Activated CD8-positive, alpha-beta memory T cell treated with anti-CD3 and anti-CD28 coated beads, Interleukin-2, amount 50 U/mL, for 1 hour (primary cell): ENCODE measurements around the gene SERPIND1.
"Not testable (repeated sequence)": the region's sequence is repeated elsewhere in the genome, so short reads cannot be mapped to it uniquely, and the experiment has no call there.

Source experiments
- DNase-seq: peaks from one replicate; pipeline ENCODE4 v3.0.0-alpha.2; 2020; ENCODE audit errors: extremely low read depth

SERPIND1 gene

GRCh38 chr22:20815477-20816050, 41.7 kb downstream of the SERPIND1 start:
- DNase-seq: no peak

DNA sequence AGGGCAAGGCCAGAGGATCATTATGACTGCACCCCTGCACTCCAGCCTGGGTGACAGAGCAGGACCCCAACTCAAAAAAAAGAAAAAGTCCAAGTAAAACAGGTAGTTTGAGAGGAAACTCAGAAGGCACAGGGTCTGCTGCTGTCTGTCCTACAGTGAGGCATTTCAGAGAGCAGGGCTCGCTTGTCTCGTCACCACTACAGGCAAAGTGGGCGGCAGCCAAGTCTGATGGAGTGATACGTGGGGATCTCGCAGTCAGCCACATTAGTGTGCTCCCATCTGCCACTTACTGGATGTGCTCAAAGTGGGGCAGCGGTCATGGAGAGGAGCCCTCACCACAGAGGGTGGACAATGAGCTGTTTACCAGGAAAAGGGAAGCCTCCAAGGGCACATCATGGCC, 42.6 kb downstream of the SERPIND1 start:
- no peak for DNase-seq

DNA sequence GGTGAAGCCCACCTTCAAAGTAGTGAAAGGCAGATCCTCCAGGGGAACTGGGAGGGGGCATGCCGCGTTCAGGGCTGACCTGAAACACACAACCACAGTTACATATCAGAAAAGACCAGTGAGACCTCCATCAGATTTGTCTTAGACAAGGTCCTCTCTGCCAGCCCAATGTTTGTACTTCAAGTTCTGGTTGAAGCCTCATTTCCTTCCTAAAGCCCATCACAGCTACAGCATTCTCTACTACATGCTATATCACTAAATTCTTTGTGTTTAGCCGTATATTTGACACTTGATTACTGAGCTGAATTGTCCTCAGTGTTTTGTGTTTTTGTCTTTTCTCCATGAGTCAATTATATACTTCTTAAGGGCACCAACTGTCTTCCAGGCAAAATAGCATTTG, 44.6 kb downstream of the SERPIND1 start:
- no peak for DNase-seq

- DNase-seq: no peak
Measured at GRCh38 chr22:20819471-20819870, 45.6 kb downstream of the SERPIND1 start.

DNA sequence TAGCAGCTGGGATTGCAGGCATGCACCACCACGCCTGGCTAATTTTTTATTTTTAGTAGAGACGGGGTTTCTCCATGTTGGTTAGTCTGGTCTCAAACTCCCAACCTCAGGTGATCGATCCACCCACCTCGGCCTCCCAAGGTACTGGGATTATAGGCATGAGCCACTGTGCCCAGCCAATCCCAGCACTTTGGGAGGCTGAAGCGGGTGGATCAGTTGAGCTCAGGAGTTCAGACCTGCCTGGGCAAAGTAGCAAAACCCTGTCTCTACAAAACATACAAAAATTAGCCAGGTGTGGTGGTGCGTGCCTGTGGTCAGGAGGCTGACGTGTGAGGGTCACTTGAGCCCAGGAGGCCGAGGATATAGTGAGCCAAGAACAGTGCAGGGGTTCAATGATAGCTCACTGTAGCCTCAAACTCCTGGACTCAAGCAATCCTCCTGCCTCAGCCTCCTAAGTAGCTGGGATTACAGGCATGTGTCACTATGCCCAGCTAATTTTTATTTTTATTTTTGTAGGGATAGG, 47.9 kb downstream of the SERPIND1 start:
- not testable (repeated sequence) for DNase-seq

- no peak for DNase-seq
Measured at GRCh38 chr22:20822240-20822639, 48.3 kb downstream of the SERPIND1 start.

- DNase-seq: no peak
Measured at GRCh38 chr22:20823264-20823663, 49.4 kb downstream of the SERPIND1 start.

GRCh38 chr22:20825216-20825615, 51.3 kb downstream of the SERPIND1 start:
- not testable (repeated sequence) for DNase-seq

DNA sequence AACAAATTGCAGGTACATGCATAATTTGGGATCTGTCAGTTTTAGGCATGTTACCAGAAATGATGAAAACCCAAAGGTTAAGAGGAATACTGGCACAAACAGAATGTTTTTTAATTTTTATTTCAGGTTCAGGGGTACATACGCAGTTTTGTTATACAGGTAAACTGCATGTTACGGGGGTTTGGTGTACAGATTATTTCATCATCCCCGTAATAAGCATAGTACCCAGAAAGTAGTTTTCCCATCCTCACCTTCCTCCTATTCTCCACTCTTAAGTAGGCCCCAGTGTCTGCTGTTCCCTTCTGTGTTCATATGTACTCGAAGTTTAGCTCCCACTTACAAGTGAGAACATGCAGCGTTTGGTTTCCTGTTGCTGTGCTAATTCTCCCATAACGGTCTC, 51.7 kb downstream of the SERPIND1 start:
- DNase-seq: no peak

- not testable (repeated sequence) for DNase-seq
Measured at GRCh38 chr22:20826373-20827152, 52.6 kb downstream of the SERPIND1 start.

DNA sequence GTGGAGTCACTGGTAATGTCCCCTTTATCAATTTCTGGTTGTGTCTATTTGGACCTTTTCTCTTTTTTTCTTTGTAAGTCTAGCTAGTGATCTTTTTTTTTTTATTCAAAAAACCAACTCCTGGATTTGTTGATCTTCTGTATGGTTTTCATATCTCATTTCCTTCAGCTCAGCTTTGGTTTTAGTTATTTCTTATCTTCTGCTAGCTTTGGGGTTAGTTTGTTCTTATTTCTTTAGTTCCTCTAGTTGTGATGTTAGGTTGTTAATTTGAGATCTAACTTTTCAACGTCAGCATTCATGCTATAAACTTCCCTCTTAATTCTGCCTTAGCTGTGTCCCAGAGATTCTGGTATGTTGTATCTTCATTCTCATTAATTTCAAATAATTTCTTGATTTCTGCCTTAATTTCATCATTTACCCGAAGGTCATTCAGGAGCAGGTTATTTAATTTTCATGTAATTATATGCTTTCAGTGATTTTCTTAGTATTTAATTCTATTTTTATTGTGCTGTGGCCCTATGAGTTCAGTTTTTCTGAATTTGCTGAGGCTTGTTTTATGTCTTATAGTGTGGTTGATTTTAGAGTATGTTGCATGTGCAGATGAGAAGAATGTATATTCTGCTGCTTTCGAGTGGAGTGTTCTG, 55.7 kb downstream of the SERPIND1 start:
- no peak for DNase-seq

DNA sequence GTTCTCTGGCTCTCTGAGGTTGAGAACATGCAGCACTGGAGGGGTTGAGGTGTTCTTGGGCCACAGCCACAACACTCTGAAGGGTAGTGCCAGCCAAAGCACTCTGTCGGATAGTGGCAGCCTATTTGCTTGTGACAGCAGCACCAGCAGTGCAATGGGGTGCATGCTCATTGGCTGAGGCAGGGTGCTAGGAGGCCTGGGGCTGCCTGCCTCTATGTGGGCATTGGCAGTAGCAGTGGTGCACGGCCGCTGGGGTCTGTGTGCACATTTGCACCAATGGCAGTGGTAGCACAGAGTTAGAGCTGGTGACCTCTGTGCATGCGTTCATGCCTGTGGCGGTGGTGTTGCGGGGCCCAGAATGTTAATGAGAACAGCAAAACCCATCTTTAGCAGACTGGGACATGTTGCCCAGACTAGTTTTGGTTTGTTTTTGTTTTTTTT, 59.3 kb downstream of the SERPIND1 start:
- DNase-seq: no peak

GRCh38 chr22:20834206-20834605, 60.3 kb downstream of the SERPIND1 start:
- DNase-seq: no peak

DNA sequence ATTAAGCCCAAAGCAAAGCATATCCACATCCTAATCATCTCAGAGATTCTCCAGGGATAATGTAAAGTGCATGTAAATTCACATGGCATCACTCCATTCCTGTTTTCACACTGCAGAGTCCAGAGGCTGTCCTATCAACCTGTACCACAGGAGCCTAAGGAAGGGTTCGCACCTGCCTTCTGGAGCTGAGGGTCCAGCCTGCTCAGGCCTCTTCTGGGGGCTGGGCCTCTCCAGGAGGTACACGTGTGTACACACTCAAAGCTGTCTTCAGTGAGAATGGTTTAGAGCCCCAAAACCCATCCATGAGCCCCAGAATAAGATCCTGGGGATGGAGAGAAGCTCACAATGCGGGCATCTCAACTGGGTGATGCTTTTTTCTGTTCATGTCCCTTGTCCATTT, 60.8 kb downstream of the SERPIND1 start:
- no peak for DNase-seq
